Activated CD4-positive, alpha-beta memory T cell treated with anti-CD3 and anti-CD28 coated beads, Interleukin-2, amount 10 ng/mL, durations not matched to agents 7 days and 5 days (primary cell): ENCODE results near the gene FBXL19. TPM values are rescaled to one million over a fixed set of nuclear protein-coding genes. Genes with fewer than 3 reads are reported as not detected.
"Not testable (repeated sequence)": the region's sequence is repeated elsewhere in the genome, so short reads cannot be mapped to it uniquely, and the experiment has no call there.

ENCODE experiments used
- CTCF ChIA-PET: fragments of 350-600 bp; sonication (Branson Sonifier 250); formaldehyde crosslinking; loops from one replicate; lab custom pipeline; 2021; ENCODE audit warnings: antibody characterized with exemption, inconsistent platforms; lab: Charles Lee
- POLR2A ChIA-PET: fragments of 350-600 bp; sonication (Branson Sonifier 250); formaldehyde crosslinking; loops from one replicate; lab custom pipeline; 2021; ENCODE audit warnings: antibody characterized with exemption; lab: Charles Lee
- DNase-seq: peaks from one replicate; pipeline ENCODE4 v3.0.0-alpha.2; 2020
- H3K27ac Mint-ChIP-seq: one replicate; pipeline ENCODE4 v1.8.0; 2021; ENCODE audit warnings: mild to moderate bottlenecking, mixed read lengths
- H3K27me3 Mint-ChIP-seq: one replicate; pipeline ENCODE4 v1.8.0; 2021; ENCODE audit warnings: mixed read lengths
- H3K36me3 Mint-ChIP-seq: one replicate; pipeline ENCODE4 v1.8.0; 2021; ENCODE audit warnings: low read depth, mixed read lengths
- H3K4me1 Mint-ChIP-seq: one replicate; pipeline ENCODE4 v1.8.0; 2021; ENCODE audit warnings: mixed read lengths
- H3K4me3 Mint-ChIP-seq: one replicate; pipeline ENCODE4 v1.8.0; 2021; ENCODE audit warnings: mild to moderate bottlenecking, mixed read lengths
- H3K9me3 Mint-ChIP-seq: one replicate; pipeline ENCODE4 v1.8.0; 2021; ENCODE audit warnings: mixed read lengths
- total RNA-seq, 2 experiments: library from RNA; stranded (reverse); gene quantifications; one replicate each; pipeline ENCODE4 v1.2.3, GENCODE V29; 2021

Gene FBXL19
- total RNA-seq, 2 experiments from 2014 or later = 25.8 to 27.2 TPM

- POLR2A ChIA-PET = interaction anchor here (0.7 kb wide), 1 partner anchor 13 kb away, joined by 3 read pairs; no protein-coding TSS in a partner anchor
- no peak overlapping the region for H3K27ac Mint-ChIP-seq
Observed at GRCh38 chr16:30888856-30889499, 34.4 kb upstream of the FBXL19 start.

GRCh38 chr16:30889721-30890120 is 33.7 kb upstream of the FBXL19 start:
- POLR2A ChIA-PET = interaction anchor here (4.3 kb wide), 1 partner anchor 14 kb away, joined by 42 read pairs; no protein-coding TSS in a partner anchor
- peaks cover 21% of the 10 kb centered on the region for H3K36me3 Mint-ChIP-seq

More at GRCh38 chr16:30888856-30889499, 34.4 kb upstream of the FBXL19 start:
- Mint-ChIP-seq H3K4me3 (no peak overlapping the region), H3K27me3 (no peaks in the 10 kb centered on the region), H3K36me3 (peaks cover 24% of the 10 kb centered on the region), H3K9me3 (no peaks in the 10 kb centered on the region), H3K4me1 (peaks cover 20% of the 10 kb centered on the region)
- CTCF ChIA-PET = no interaction called here
- DNase-seq = no peak

DNA sequence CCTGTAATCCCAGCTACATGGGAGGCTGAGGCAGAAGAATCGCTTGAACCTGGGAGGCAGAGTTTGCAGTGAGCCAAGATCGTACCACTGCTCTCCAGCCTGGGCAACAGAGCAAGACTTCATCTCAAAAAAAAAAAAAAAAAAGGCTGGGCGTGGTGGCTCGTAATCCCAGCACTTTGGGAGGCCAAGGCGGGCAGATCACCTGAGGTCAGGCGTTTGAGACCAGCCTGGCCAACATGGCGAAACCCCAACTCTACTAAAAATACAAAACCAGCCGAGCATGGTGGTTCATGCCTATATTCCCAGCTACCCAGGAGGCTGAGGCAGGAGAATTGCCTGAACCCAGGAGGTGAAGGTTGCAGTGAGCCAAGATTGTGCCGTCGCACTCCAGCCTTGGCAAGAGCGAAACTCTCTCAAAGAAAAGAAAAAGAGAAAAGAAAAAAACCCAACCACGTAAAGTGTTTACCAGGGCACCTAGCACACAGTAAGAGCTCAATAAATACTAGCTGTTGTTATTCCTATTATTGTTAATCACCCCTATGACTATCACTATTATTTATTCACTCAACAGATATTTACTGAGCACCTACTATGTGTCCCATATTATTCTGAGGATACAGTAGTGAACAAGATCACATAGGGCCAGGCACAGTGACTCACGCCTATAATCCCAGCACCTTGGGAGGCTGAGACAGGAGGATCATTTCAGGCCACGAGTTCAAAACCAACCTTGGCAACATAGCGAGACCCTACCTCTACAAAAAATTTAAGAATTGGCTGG is 32.1 kb upstream of the FBXL19 start:
- H3K27ac Mint-ChIP-seq = not testable (repeated sequence)

More at GRCh38 chr16:30889721-30890120, 33.7 kb upstream of the FBXL19 start:
- DNase-seq = no peak
- CTCF ChIA-PET = no interaction called here
- Mint-ChIP-seq H3K27me3 (no peaks in the 10 kb centered on the region), H3K27ac (no peak overlapping the region), H3K4me1 (peaks cover 25% of the 10 kb centered on the region), H3K9me3 (no peaks in the 10 kb centered on the region), H3K4me3 (no peak overlapping the region)

DNA sequence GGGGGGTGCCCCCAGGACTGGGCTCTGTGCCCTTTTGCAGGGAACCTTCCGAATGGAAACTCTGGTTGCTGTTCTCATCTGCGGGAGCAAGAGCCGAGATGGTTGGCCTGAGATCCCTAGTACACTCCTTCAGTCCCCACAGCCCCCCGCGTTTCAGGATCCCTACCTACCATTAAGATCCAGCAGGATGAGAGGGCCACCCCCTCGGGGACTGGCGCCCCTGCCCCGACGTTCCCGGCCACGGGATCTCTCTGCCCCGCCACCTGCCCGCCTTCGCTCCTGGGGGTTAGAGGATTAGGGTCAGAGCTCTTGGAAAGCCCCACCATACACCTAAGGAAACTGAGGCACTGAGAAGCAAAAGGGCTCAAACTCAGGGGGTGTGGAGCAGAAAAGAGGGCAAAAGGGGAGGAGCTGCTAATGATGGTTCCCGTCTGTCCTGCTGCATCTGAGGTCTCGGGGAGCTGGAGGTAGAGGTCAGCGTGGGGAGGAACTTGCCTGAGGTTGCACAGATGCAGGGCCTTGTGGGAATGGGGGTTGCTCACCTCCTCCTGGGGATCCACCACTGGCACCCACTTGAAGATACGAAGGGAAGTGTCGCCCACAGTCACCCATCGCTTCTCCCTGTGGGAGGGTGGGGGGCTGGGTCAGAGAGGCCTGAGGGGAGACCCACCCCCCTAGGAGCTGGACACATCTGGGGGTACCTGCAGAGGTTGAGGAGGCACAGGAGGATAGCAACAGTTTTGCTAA is 30.5 kb upstream of the FBXL19 start:
- peaks cover 14% of the 10 kb centered on the region for H3K36me3 Mint-ChIP-seq
- ChIA-PET POLR2A (interaction anchor here (2.6 to 4.3 kb wide), 2 partner anchors 9 to 17 kb away, joined by 15 to 42 read pairs; no protein-coding TSS in a partner anchor), CTCF (interaction anchor here (0.7 to 2.1 kb wide), 5 partner anchors 9 to 487 kb away, joined by 3 to 8 read pairs (median 4); no protein-coding TSS in a partner anchor)
- no peaks in the 10 kb centered on the region for H3K9me3 Mint-ChIP-seq
- peaks cover 45% of the 10 kb centered on the region for H3K4me1 Mint-ChIP-seq
- peak overlapping the region; percentile 76 for H3K27ac Mint-ChIP-seq
- peak overlapping the region; percentile 82 for H3K4me3 Mint-ChIP-seq
- H3K27me3 Mint-ChIP-seq = no peaks in the 10 kb centered on the region
- no peak for DNase-seq

More for the DNA sequence above, 32.1 kb upstream of the FBXL19 start:
- Mint-ChIP-seq H3K36me3 (peaks cover 17% of the 10 kb centered on the region), H3K4me1 (peaks cover 35% of the 10 kb centered on the region)
- ChIA-PET POLR2A (interaction anchor here (0.9 to 4.3 kb wide), 4 partner anchors 10 to 47 kb away, joined by 3 to 42 read pairs (median 9); no protein-coding TSS in a partner anchor), CTCF (interaction anchor here (1.1 to 2.1 kb wide), 2 partner anchors 11 to 46 kb away, joined by 3 to 7 read pairs; no protein-coding TSS in a partner anchor)
- not testable (repeated sequence) for H3K27me3 Mint-ChIP-seq, DNase-seq, H3K4me3 Mint-ChIP-seq, H3K9me3 Mint-ChIP-seq

DNA sequence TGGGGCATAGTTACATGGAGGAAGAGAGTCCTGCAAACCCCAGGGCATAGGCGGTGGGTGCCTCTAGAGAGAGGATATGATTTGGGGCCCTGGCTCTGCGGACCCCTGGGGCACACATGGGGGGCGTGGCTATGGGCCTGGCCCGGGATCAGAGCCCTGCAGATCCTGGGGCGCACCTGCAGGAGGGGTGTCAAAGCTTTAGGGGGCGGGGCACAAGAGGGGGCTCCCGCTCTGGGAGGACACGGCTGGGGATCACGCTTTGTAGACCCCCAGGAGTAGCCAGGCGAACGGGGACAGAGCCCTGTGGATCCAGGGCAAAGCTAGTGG is 30.0 kb upstream of the FBXL19 start:
- DNase-seq = no peak
- POLR2A ChIA-PET = interaction anchor here (2.6 to 4.3 kb wide), 2 partner anchors 9 to 17 kb away, joined by 15 to 42 read pairs; no protein-coding TSS in a partner anchor
- CTCF ChIA-PET = interaction anchor here (0.9 to 2.1 kb wide), 4 partner anchors 8 to 80 kb away, joined by 3 to 8 read pairs (median 6); no protein-coding TSS in a partner anchor
- Mint-ChIP-seq H3K27ac (peak overlapping the region; percentile 76), H3K9me3 (no peaks in the 10 kb centered on the region), H3K27me3 (no peaks in the 10 kb centered on the region), H3K4me3 (peak overlapping the region; percentile 82), H3K36me3 (peaks cover 14% of the 10 kb centered on the region), H3K4me1 (peaks cover 45% of the 10 kb centered on the region)

DNA sequence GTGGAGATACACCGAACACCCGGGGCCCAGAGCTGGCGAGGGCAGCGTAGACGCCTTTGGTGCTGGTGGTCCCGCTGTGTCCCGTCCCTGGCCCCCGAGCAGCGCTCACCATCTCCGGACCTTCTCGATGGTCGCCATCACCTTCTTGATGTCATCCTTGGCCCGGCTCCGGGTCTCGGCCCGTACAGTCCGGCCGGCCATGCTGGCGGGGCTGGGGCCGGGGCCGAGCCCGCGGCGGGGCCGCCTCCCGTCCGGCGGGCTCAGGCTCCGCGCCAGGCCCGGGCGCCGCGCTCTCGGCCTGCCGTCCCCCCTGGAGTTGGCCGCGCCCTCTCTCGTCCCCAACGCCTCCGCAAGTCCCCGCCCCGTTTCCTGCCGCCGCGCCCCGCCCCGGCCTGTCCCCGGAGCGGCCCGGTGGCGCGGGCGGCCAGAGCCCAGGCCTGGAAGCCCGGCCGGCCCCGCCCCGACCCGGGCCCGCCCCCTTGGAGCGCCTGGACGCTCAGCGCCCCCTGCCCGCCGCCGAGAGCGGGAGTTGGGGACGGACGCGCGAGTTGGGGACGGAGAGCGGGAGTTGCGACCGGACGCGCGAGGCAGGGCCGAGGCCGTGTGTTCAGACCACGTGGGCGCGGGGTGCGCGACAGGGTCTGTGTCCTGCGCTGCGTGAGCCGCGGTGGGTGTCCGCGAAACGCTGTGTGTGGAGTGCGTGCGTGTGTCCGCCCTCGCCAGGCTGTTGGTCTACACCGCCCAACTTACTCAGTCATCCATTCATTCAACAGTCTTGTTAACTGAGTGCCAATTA is 29.4 kb upstream of the FBXL19 start, which contains the start of gene BCL7C:
TSS of gene BCL7C (minus strand) at position 334 of the 796 bp plus-strand sequence. CDS start at position 201, 133 bp downstream.
- no peaks in the 10 kb centered on the region for H3K27me3 Mint-ChIP-seq

DNA sequence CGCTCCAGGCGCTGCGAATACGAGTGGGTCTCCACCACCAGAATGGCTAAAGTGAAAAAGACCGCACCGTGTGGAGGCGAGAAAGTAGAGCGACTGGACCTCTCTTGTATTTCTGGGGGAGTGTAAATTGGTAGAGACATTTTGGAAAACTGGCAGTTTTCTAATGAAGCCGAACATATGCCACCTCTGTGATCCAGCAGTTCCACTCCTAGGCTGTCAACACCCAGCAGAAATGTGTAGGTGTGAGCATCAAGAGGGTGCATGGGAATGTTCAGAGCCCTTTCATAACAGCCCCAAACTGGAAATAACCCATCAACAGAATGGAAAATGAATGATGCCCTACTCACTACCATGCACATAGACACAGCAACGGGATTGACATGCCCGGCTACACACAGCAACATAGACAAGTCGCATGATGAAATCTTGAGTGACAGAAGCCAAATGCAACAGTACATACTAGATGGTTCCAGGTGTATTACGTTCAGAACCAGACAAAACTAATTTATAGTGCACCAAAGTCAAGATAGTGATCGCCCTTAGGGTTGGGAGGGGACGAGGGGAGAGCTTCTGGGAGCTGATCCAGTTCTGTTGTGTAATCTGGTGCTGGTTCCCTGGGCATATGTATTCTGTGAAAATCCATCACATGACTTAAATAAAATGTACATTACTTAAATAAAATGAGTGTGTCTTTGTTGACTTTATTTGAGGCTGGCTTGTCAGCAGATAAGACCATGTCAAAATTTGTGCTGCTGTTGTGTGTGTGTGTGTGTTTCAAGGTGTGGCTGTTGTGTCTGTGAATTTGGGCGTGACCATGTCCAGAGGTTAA is 28.6 kb upstream of the FBXL19 start:
- DNase-seq = no peak
- ChIA-PET CTCF (interaction anchor here (0.8 to 1.0 kb wide), 2 partner anchors 20 to 50 kb away, joined by 3 to 5 read pairs; no protein-coding TSS in a partner anchor), POLR2A (interaction anchor here (3.5 kb wide), 1 partner anchor 20 kb away, joined by 20 read pairs; no protein-coding TSS in a partner anchor)
- peak overlapping the region; percentile 72 for H3K4me3 Mint-ChIP-seq
- H3K27ac Mint-ChIP-seq = peak overlapping the region; percentile 53
- H3K9me3 Mint-ChIP-seq = no peaks in the 10 kb centered on the region
- H3K4me1 Mint-ChIP-seq = peaks cover 44% of the 10 kb centered on the region
- no peaks in the 10 kb centered on the region for H3K27me3 Mint-ChIP-seq
- peaks cover 7% of the 10 kb centered on the region for H3K36me3 Mint-ChIP-seq

More for the DNA sequence above, 29.4 kb upstream of the FBXL19 start, which contains the start of gene BCL7C:
- Mint-ChIP-seq H3K9me3 (no peaks in the 10 kb centered on the region), H3K4me3 (peak within 1 kb of the TSS; percentile 82), H3K27ac (peak within 1 kb of the TSS; percentile 76), H3K36me3 (peaks cover 9% of the 10 kb centered on the region), H3K4me1 (peaks cover 45% of the 10 kb centered on the region)
- ChIA-PET POLR2A (interaction anchor here (2.6 to 4.3 kb wide), 2 partner anchors 8 to 18 kb away, joined by 15 to 42 read pairs; no protein-coding TSS in a partner anchor), CTCF (interaction anchor here (0.9 to 2.1 kb wide), 3 partner anchors 8 to 49 kb away, joined by 4 to 8 read pairs (median 7); no protein-coding TSS in a partner anchor)
- peak; percentile 86 for DNase-seq

DNA sequence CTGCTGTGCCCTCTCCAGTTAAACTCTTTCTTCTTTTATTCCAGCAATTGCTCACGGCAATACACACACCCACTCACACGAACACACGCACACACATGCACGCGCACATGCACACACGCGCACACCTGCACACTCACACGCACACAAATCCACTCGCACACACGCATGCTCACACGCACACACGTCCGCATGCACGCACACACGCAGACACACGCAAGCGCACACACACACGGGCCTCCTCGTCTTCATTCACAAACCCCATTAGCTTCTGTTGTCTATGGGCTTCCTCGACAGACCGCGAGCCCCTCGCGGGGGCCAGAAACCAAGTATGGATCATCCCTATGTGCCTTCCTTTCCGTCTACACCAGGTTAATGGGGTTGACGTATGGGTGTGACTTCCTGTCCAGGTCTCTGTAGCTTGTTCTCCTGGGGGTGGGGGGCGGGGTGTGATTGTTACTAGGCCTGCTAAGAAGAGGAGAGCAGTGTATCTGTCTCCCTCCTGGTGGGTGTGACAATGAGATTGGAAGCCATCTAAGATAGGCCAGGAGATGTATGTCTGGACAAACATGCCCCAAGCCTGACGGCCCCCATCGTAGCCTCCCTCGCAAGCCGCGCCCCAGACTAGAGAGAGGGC is 27.6 kb upstream of the FBXL19 start:
- Mint-ChIP-seq H3K27me3 (no peaks in the 10 kb centered on the region), H3K4me3 (no peak overlapping the region), H3K27ac (no peak overlapping the region), H3K9me3 (no peaks in the 10 kb centered on the region), H3K36me3 (peaks cover 6% of the 10 kb centered on the region), H3K4me1 (peaks cover 50% of the 10 kb centered on the region)
- no peak for DNase-seq
- ChIA-PET CTCF (interaction anchor here (1.0 to 1.7 kb wide), 2 partner anchors 21 to 51 kb away, joined by 5 read pairs; no protein-coding TSS in a partner anchor), POLR2A (interaction anchor here (3.5 kb wide), 1 partner anchor 21 kb away, joined by 20 read pairs; no protein-coding TSS in a partner anchor)

- ChIA-PET POLR2A (interaction anchor here (3.5 kb wide), 1 partner anchor 22 kb away, joined by 20 read pairs; no protein-coding TSS in a partner anchor), CTCF (interaction anchor here (1.7 kb wide), 1 partner anchor 52 kb away, joined by 5 read pairs; no protein-coding TSS in a partner anchor)
- Mint-ChIP-seq H3K4me3 (peak within 1 kb of the TSS; percentile 63), H3K36me3 (peaks cover 3% of the 10 kb centered on the region), H3K27ac (peak within 1 kb of the TSS; percentile 65), H3K27me3 (no peaks in the 10 kb centered on the region), H3K9me3 (no peaks in the 10 kb centered on the region), H3K4me1 (peaks cover 56% of the 10 kb centered on the region)
- DNase-seq = no peak
Observed at GRCh38 chr16:30896261-30896888, 27.0 kb upstream of the FBXL19 start, which contains the start of gene CTF1. TSS of gene CTF1 (plus strand) at chr16:30896614. CDS start at chr16:30896644, 30 bp downstream.
